H1 (cell line): Measurements from ENCODE around the gene MAN1A2. TPM values are rescaled to one million over a fixed set of nuclear protein-coding genes. Genes with fewer than 3 reads are reported as not detected.
A peak's percentile ranks its signal among the peaks of the same experiment; 100 is the strongest.

ENCODE experiments used
- CTCF ChIA-PET: fragments of 300-600 bp; sonication (Branson Sonifier 250); formaldehyde crosslinking; loops from one replicate; lab custom pipeline; 2021; ENCODE audit not compliant: partially characterized antibody; lab: Charles Lee
- POLR2A ChIA-PET: fragments of 300-600 bp; sonication (Branson Sonifier 250); formaldehyde crosslinking; loops from one replicate; lab custom pipeline; 2021; ENCODE audit warnings: inconsistent platforms; ENCODE audit not compliant: partially characterized antibody; lab: Charles Lee
- DNase-seq, 2 experiments: peaks; one replicate each; pipeline versions ENCODE4 v3.0.0 to v3.0.0-alpha.2; 2010 to 2022; ENCODE audit warnings: low spot score in 2 of 2, low read depth in 1 of 2, mixed read lengths in 1 of 2
- FAIRE-seq: peaks from 2 replicates; lab custom pipeline; 2011; peaks lifted over from hg19 to GRCh38; lab: Jason Lieb, UNC
- H2AFZ ChIP-seq: 2 replicates; pipeline ENCODE4 v1.8.1; 2012; ENCODE audit warnings: low read length, inconsistent platforms
- H2AK5ac ChIP-seq: 2 replicates; pipeline ENCODE4 v1.6.1; 2013; ENCODE audit warnings: low read depth, low read length
- H2BK120ac ChIP-seq: replicated peaks from 2 replicates; pipeline ENCODE3; 2013; ENCODE audit warnings: low read depth, low read length, inconsistent platforms
- H2BK12ac ChIP-seq: 2 replicates; pipeline ENCODE4 v1.6.1; 2013; ENCODE audit warnings: low read depth, low read length
- H2BK15ac ChIP-seq: 2 replicates; pipeline ENCODE4 v1.6.1; 2013; ENCODE audit warnings: low read length
- H2BK20ac ChIP-seq: 2 replicates; pipeline ENCODE4 v1.6.1; 2013; ENCODE audit warnings: low read length
- H2BK5ac ChIP-seq: 2 replicates; pipeline ENCODE4 v1.6.1; 2013; ENCODE audit warnings: low read depth, low read length
- H3K14ac ChIP-seq: 2 replicates; pipeline ENCODE4 v1.6.1; 2013; ENCODE audit warnings: inconsistent platforms; ENCODE audit not compliant: insufficient read length
- H3K18ac ChIP-seq: 2 replicates; pipeline ENCODE4 v1.6.1; 2013; ENCODE audit warnings: low read length; ENCODE audit errors: extremely low read depth
- H3K23ac ChIP-seq: 2 replicates; pipeline ENCODE4 v1.6.1; 2013; ENCODE audit warnings: inconsistent platforms; ENCODE audit not compliant: insufficient read length
- H3K23me2 ChIP-seq: 2 replicates; pipeline ENCODE4 v1.6.1; 2013; ENCODE audit warnings: low read depth, low read length
- H3K27ac ChIP-seq: 2 replicates; pipeline ENCODE4 v1.6.1; 2011; ENCODE audit warnings: low read depth, low read length, inconsistent platforms
- H3K27me3 ChIP-seq, 4 experiments: replicated peaks in 1 of 4; 1 replicate in 1 of 4; 2 replicates in 3 of 4; pipeline versions ENCODE4 v1.6.1 to v1.8.1; 2011 to 2013; ENCODE audit warnings: low read length in 3 of 4, mild to moderate bottlenecking in 3 of 4, inconsistent platforms in 2 of 4, mixed read lengths in 2 of 4, moderate library complexity in 1 of 4; ENCODE audit not compliant: control insufficient read depth in 3 of 4, insufficient read depth in 3 of 4; ENCODE audit errors: extremely low read depth in 1 of 4
- H3K36me3 ChIP-seq, 4 experiments: 2 replicates each; pipeline versions ENCODE4 v1.6.1 to v1.8.1; 2011 to 2013; ENCODE audit warnings: mild to moderate bottlenecking in 4 of 4, low read length in 3 of 4, moderate library complexity in 2 of 4, control low read depth in 1 of 4, inconsistent platforms in 1 of 4; ENCODE audit not compliant: insufficient read depth in 4 of 4, control insufficient read depth in 2 of 4
- H3K4ac ChIP-seq: replicated peaks from 2 replicates; pipeline ENCODE3; 2013; ENCODE audit warnings: low read length, low read depth, mixed read lengths, inconsistent platforms; ENCODE audit not compliant: insufficient read length
- H3K4me1 ChIP-seq, 4 experiments: replicated peaks in 1 of 4; 1 replicate in 1 of 4; 2 replicates in 3 of 4; pipeline versions ENCODE4 v1.6.1 to v1.8.1; 2011 to 2013; ENCODE audit warnings: low read length in 3 of 4, inconsistent platforms in 2 of 4, mixed read lengths in 1 of 4; ENCODE audit not compliant: insufficient read depth in 4 of 4, control insufficient read depth in 3 of 4
- H3K4me2 ChIP-seq, 2 experiments: 2 replicates each; pipeline versions ENCODE4 v1.6.1 to v1.8.1; 2011 to 2013; ENCODE audit warnings: low read depth in 2 of 2, low read length in 2 of 2, control low read depth in 1 of 2, inconsistent platforms in 1 of 2, mild to moderate bottlenecking in 1 of 2; ENCODE audit not compliant: insufficient read depth in 1 of 2
- H3K4me3 ChIP-seq, 4 experiments: fragments of 200-600, 300-600 bp in 1 of 4; sonication (generic), shearing (Covaris generic), sonication (Bioruptor Twin) in 1 of 4; 2 replicates each; pipeline versions ENCODE4 v1.5.1 to v1.8.1; 2011 to 2016; ENCODE audit warnings: low read length in 4 of 4, low read depth in 3 of 4, control low read depth in 2 of 4, inconsistent platforms in 2 of 4, mild to moderate bottlenecking in 2 of 4, mixed read lengths in 1 of 4, moderate library complexity in 1 of 4; ENCODE audit not compliant: insufficient read depth in 2 of 4; ENCODE audit errors: extremely low read depth in 1 of 4
- H3K56ac ChIP-seq: replicated peaks from 2 replicates; pipeline ENCODE3; 2013; ENCODE audit warnings: low read depth, mild to moderate bottlenecking, mixed read lengths, low read length, inconsistent platforms; ENCODE audit not compliant: insufficient read length
- H3K79me1 ChIP-seq: 2 replicates; pipeline ENCODE4 v1.6.1; 2013; ENCODE audit warnings: low read depth, low read length, control low read depth
- H3K79me2 ChIP-seq, 2 experiments: 2 replicates each; pipeline versions ENCODE4 v1.6.1 to v1.8.1; 2012 to 2013; ENCODE audit warnings: low read length in 2 of 2, mild to moderate bottlenecking in 2 of 2, inconsistent platforms in 1 of 2; ENCODE audit not compliant: insufficient read depth in 2 of 2, control insufficient read depth in 1 of 2
- H3K9ac ChIP-seq, 4 experiments: replicated peaks in 1 of 4; 1 replicate in 1 of 4; 2 replicates in 3 of 4; pipeline versions ENCODE4 v1.6.1 to v1.8.1; 2011 to 2013; ENCODE audit warnings: low read depth in 3 of 4, low read length in 3 of 4, control low read depth in 2 of 4, mild to moderate bottlenecking in 2 of 4, moderate library complexity in 2 of 4, inconsistent platforms in 1 of 4; ENCODE audit errors: extremely low read depth in 1 of 4
- H3K9me3 ChIP-seq, 2 experiments: 2 replicates each; pipeline versions ENCODE4 v1.6.1 to v1.8.1; 2012 to 2013; ENCODE audit warnings: mild to moderate bottlenecking in 2 of 2, moderate library complexity in 2 of 2, control low read depth in 1 of 2, inconsistent platforms in 1 of 2, low read depth in 1 of 2, low read length in 1 of 2, mixed read lengths in 1 of 2; ENCODE audit not compliant: insufficient read depth in 2 of 2
- H4K20me1 ChIP-seq, 2 experiments: replicated peaks in 1 of 2; 2 replicates each; pipeline versions ENCODE3 to v1.8.1; 2011 to 2013; ENCODE audit warnings: inconsistent platforms in 2 of 2, low read length in 2 of 2, mild to moderate bottlenecking in 1 of 2; ENCODE audit not compliant: insufficient read depth in 2 of 2, control insufficient read depth in 1 of 2
- H4K5ac ChIP-seq: 2 replicates; pipeline ENCODE4 v1.6.1; 2013; ENCODE audit warnings: low read length, low read depth, mixed read lengths, inconsistent platforms; ENCODE audit not compliant: insufficient read length
- H4K8ac ChIP-seq: 2 replicates; pipeline ENCODE4 v1.8.0; 2013; ENCODE audit warnings: mild to moderate bottlenecking, moderate library complexity, low read length, inconsistent platforms; ENCODE audit not compliant: insufficient read depth; ENCODE audit errors: extremely low read depth
- H4K91ac ChIP-seq: replicated peaks from 2 replicates; pipeline ENCODE3; 2013; ENCODE audit warnings: low read length, mixed read lengths, inconsistent platforms; ENCODE audit not compliant: insufficient read length
- ATF2 ChIP-seq: IDR thresholded peaks from 2 replicates; pipeline ENCODE4 v1.6.1; 2012; ENCODE audit warnings: low read length, inconsistent platforms
- ATF3 ChIP-seq: IDR thresholded peaks from 2 replicates; pipeline ENCODE4 v1.6.1; 2011; ENCODE audit warnings: low read depth, mild to moderate bottlenecking, low read length; ENCODE audit not compliant: insufficient read depth
- WGBS, 2 experiments: shearing (Covaris generic) in 1 of 2; methylation state at CpG; one replicate each; pipeline versions ENCODE4 v1.1.6 to v1.1.7; 2013 to 2015; ENCODE audit warnings: low lambda C conversion rate in 2 of 2, mixed read lengths in 2 of 2, inconsistent platforms in 1 of 2, low coverage in 1 of 2, missing lambda C conversion rate in 1 of 2; ENCODE audit not compliant: insufficient replicate concordance in 2 of 2, insufficient coverage in 1 of 2, insufficient read length in 1 of 2; ENCODE audit errors: extremely low coverage in 1 of 2, missing lambda C conversion rate in 1 of 2; 5-methylcytosine and 5-hydroxymethylcytosine counted together
- polyA plus RNA-seq, 7 experiments: library from polyadenylated mRNA; depleted of rRNA in 3 of 7; stranded (reverse) in 5 of 7; unstranded in 2 of 7; fragments of >200 nt in 5 of 7; fragments of 200-250 nt in 2 of 7; gene quantifications; 1 replicate in 5 of 7; 2 replicates in 1 of 7; 4 replicates in 1 of 7; pipeline versions ENCODE4 v1.2.1 to v1.2.3, GENCODE V29; 2011 to 2013; ENCODE audit warnings: missing spikeins in 2 of 7, mixed read lengths in 2 of 7
- total RNA-seq: library from RNA; stranded (reverse); fragmentation: NEBNext Ultra II Directional; extraction: Animal tissue kit (Norgen Biotek cat#: 25700); gene quantifications from 2 replicates; pipeline ENCODE4 v1.2.1, GENCODE V29; 2021

Gene MAN1A2
- total and polyA plus RNA-seq, 2 of the 8 experiments (the other 6 are each of a cell fraction or from before 2014, with no cell fraction given), result 5.5 to 18.8 TPM

- Histone ChIP-seq H4K5ac (no peak overlapping the region), H3K4me3 (no peak overlapping the region), H3K4ac (no peak overlapping the region), H3K27ac (no peak overlapping the region), H2BK5ac (no peak overlapping the region), H2BK20ac (no peak overlapping the region), H3K23ac (no peak overlapping the region), H2AFZ (no peak overlapping the region), H2BK15ac (no peak overlapping the region), H3K79me2 (no peaks in the 10 kb centered on the region), H3K27me3 (no peaks in the 10 kb centered on the region; a peak in 2 of 7 replicates), H3K18ac (no peak overlapping the region; the same call in 1 of the 2 replicates), H3K23me2 (no peaks in the 10 kb centered on the region; the same call in 1 of the 2 replicates), H3K4me1 (peaks cover 0 to 9% (median 1%) of the 10 kb centered on the region in 4 experiments; a peak in 2 of 7 replicates), H3K56ac (no peak overlapping the region), H3K9ac (no peak overlapping the region)
- CTCF ChIA-PET, result interaction anchor here (1.0 to 5.0 kb wide), 4 partner anchors 38 to 184 kb away, joined by 3 to 25 read pairs (median 5); no protein-coding TSS in a partner anchor
- TF ChIP-seq ATF2, result no peak
- peak; percentile 27; the same call in 1 of the 2 replicates for TF ChIP-seq ATF3
- TF ChIP-seq, all 59 proteins: peak for 1
- Histone ChIP-seq H2BK12ac (no peak overlapping the region), H4K20me1 (no peaks in the 10 kb centered on the region), H4K91ac (no peak overlapping the region), H3K79me1 (no peaks in the 10 kb centered on the region), H3K9me3 (no peaks in the 10 kb centered on the region), H3K4me2 (no peak overlapping the region), H2BK120ac (no peak overlapping the region), H3K14ac (no peak overlapping the region), H2AK5ac (no peak overlapping the region), H3K36me3 (no peaks in the 10 kb centered on the region), H4K8ac (no peak overlapping the region)
- DNase-seq, result no peak
- WGBS, 2 experiments, result 83% methylated on average over 10 of the region's 10 CpGs; no CpG with 5 or more reads in 1 of the 2 experiments
- FAIRE-seq, result no peak
- POLR2A ChIA-PET, result interaction anchor here (1.6 kb wide), 1 partner anchor 33 kb away, joined by 5 read pairs; no protein-coding TSS in a partner anchor
Observed at GRCh38 chr1:117573386-117574023, 206.3 kb downstream of the MAN1A2 start.
